Activated B cell treated with CpG ODN at 0.5 μM for 24 hours (primary cell): ENCODE results near the gene ZBTB16. TPM values are rescaled to one million over a fixed set of nuclear protein-coding genes. Genes with fewer than 3 reads are reported as not detected.

ENCODE experiments used
- ATAC-seq: fragments of 200-7000 bp; cut with Tn5 transposase; one replicate; pipeline ENCODE4 v1.10.0; 2021; ENCODE audit warnings: low read depth, mild to moderate bottlenecking, moderate library complexity
- CTCF ChIA-PET: fragments of 350-600 bp; sonication (Branson Sonifier 250); formaldehyde crosslinking; loops from one replicate; lab custom pipeline; 2021; ENCODE audit warnings: antibody characterized with exemption; lab: Charles Lee
- POLR2A ChIA-PET: fragments of 350-600 bp; sonication (Branson Sonifier 250); formaldehyde crosslinking; loops from one replicate; lab custom pipeline; 2021; ENCODE audit warnings: antibody characterized with exemption; lab: Charles Lee
- DNase-seq: peaks from one replicate; pipeline ENCODE4 v3.0.0; 2022
- H3K27ac Mint-ChIP-seq: one replicate; pipeline ENCODE4 v1.8.0; 2020; ENCODE audit warnings: mixed read lengths
- H3K27me3 Mint-ChIP-seq: one replicate; pipeline ENCODE4 v1.8.0; 2021; ENCODE audit warnings: mixed read lengths
- H3K36me3 Mint-ChIP-seq: one replicate; pipeline ENCODE4 v1.8.0; 2021; ENCODE audit warnings: low read depth, mixed read lengths
- H3K4me1 Mint-ChIP-seq: one replicate; pipeline ENCODE4 v1.8.0; 2021; ENCODE audit warnings: mixed read lengths
- H3K4me3 Mint-ChIP-seq: one replicate; pipeline ENCODE4 v1.8.0; 2020; ENCODE audit warnings: mild to moderate bottlenecking, mixed read lengths
- H3K9me3 Mint-ChIP-seq: one replicate; pipeline ENCODE4 v1.8.0; 2020; ENCODE audit warnings: mixed read lengths
- CTCF ChIP-seq: fragments of 200-600 bp; IDR thresholded peaks from one replicate; pipeline ENCODE4 v1.8.0; 2022; ENCODE audit warnings: antibody characterized with exemption, mild to moderate bottlenecking
- intact Hi-C: fragments of 100-400 bp; cut with micrococcal nuclease; formaldehyde crosslinking; loops from one replicate; pipeline ENCODE4 v1.15.1; 2024
- total RNA-seq: library from RNA; stranded (reverse); gene quantifications from 2 replicates; pipeline ENCODE4 v1.2.3, GENCODE V29; 2022

ZBTB16 gene
- total RNA-seq, 1 donor from 2014 or later: 2.5 TPM

GRCh38 chr11:114199051-114199450 lies 139.5 kb downstream of the ZBTB16 start:
- DNase-seq: no peak
- no peaks in the 10 kb centered on the region for H3K36me3 Mint-ChIP-seq
- POLR2A ChIA-PET: interaction anchor here (1.1 kb wide), 1 partner anchor 10 kb away, joined by 3 read pairs; no protein-coding TSS in a partner anchor
- no peak for TF ChIP-seq CTCF
- H3K27ac Mint-ChIP-seq: no peak overlapping the region
- CTCF ChIA-PET: no interaction called here
- H3K27me3 Mint-ChIP-seq: no peaks in the 10 kb centered on the region
- intact Hi-C loops: no loop called here
- ATAC-seq: no peak
- H3K4me1 Mint-ChIP-seq: peaks cover 37% of the 10 kb centered on the region
- H3K9me3 Mint-ChIP-seq: no peaks in the 10 kb centered on the region
- H3K4me3 Mint-ChIP-seq: no peak overlapping the region

- ChIA-PET CTCF (no interaction called here), POLR2A (no interaction called here)
- no peak for DNase-seq
- Mint-ChIP-seq H3K27ac (no peak overlapping the region), H3K36me3 (no peaks in the 10 kb centered on the region), H3K27me3 (peaks cover 3% of the 10 kb centered on the region), H3K9me3 (no peaks in the 10 kb centered on the region), H3K4me1 (peaks cover 24% of the 10 kb centered on the region), H3K4me3 (no peak overlapping the region)
- intact Hi-C loops: no loop called here
- no peak for TF ChIP-seq CTCF
- ATAC-seq: no peak
Measured at GRCh38 chr11:114200351-114201133, 141.0 kb downstream of the ZBTB16 start.

GRCh38 chr11:114201219-114201618 lies 141.7 kb downstream of the ZBTB16 start:
- ChIA-PET POLR2A (no interaction called here), CTCF (no interaction called here)

GRCh38 chr11:114202011-114202609 lies 142.6 kb downstream of the ZBTB16 start:
- H3K9me3 Mint-ChIP-seq: no peaks in the 10 kb centered on the region
- POLR2A ChIA-PET: no interaction called here
- DNase-seq: no peak
- intact Hi-C loops: no loop called here
- H3K4me1 Mint-ChIP-seq: peaks cover 9% of the 10 kb centered on the region
- no peak overlapping the region for H3K4me3 Mint-ChIP-seq
- peaks cover 3% of the 10 kb centered on the region for H3K27me3 Mint-ChIP-seq
- ATAC-seq: no peak
- TF ChIP-seq CTCF: no peak
- no peak overlapping the region for H3K27ac Mint-ChIP-seq
- H3K36me3 Mint-ChIP-seq: no peaks in the 10 kb centered on the region
- CTCF ChIA-PET: no interaction called here

More at GRCh38 chr11:114201219-114201618, 141.7 kb downstream of the ZBTB16 start:
- intact Hi-C loops: no loop called here
- Mint-ChIP-seq H3K4me1 (peaks cover 18% of the 10 kb centered on the region), H3K9me3 (no peaks in the 10 kb centered on the region), H3K27me3 (peaks cover 3% of the 10 kb centered on the region), H3K27ac (no peak overlapping the region), H3K4me3 (no peak overlapping the region), H3K36me3 (no peaks in the 10 kb centered on the region)
- DNase-seq (no peak), ATAC-seq (no peak)
- TF ChIP-seq CTCF: no peak

GRCh38 chr11:114207096-114207495 lies 147.6 kb downstream of the ZBTB16 start:
- intact Hi-C loops: no loop called here
- no peak for TF ChIP-seq CTCF
- DNase-seq: no peak
- no peak overlapping the region for H3K4me3 Mint-ChIP-seq
- POLR2A ChIA-PET: no interaction called here
- no peak overlapping the region for H3K27ac Mint-ChIP-seq
- no peak for ATAC-seq
- peaks cover 15% of the 10 kb centered on the region for H3K4me1 Mint-ChIP-seq
- CTCF ChIA-PET: no interaction called here
- peaks cover 3% of the 10 kb centered on the region for H3K27me3 Mint-ChIP-seq
- H3K36me3 Mint-ChIP-seq: no peaks in the 10 kb centered on the region
- no peaks in the 10 kb centered on the region for H3K9me3 Mint-ChIP-seq
